ENCODE results near the gene PEPD.

GRCh38 chr19:33440241-33440640 is 81.3 kb downstream of the PEPD start:
- TF ChIP-seq CTCF (IDR thresholded peaks at IDR 0.05): no peak
- no peak for TF ChIP-seq POLR2A (IDR thresholded peaks at IDR 0.05)

Measured in esophagus squamous epithelium (tissue), 4 donors.